HL-60 (cell line): ENCODE measurements around the gene EVI5.
"Not testable (repeated sequence)": the region's sequence is repeated elsewhere in the genome, so short reads cannot be mapped to it uniquely, and the experiment has no call there.

Source experiments
- CTCF ChIP-seq: IDR thresholded peaks from one replicate; pipeline ENCODE4 v1.5.1; 2011; ENCODE audit warnings: low read length, control low read depth, inconsistent platforms; ENCODE audit not compliant: insufficient read depth
- REST ChIP-seq: IDR thresholded peaks from 2 replicates; pipeline ENCODE4 v1.6.1; 2012; ENCODE audit warnings: low read depth; ENCODE audit not compliant: insufficient replicate concordance

GRCh38 chr1:92531939-92532338 lies 253.0 kb downstream of the EVI5 start:
- not testable (repeated sequence) for TF ChIP-seq CTCF, REST
